ENCODE data around the gene NCBP3.

NCBP3 gene

GRCh38 chr17:3892095-3892998, 46.3 kb upstream of the NCBP3 start:
- Histone ChIP-seq H3K4me1 (ENCODE audit: insufficient read depth, low read length, severe bottlenecking) (peaks cover 21% of the 10 kb centered on the region), H3K4me2 (ENCODE audit: low read length) (peak overlapping the region; percentile 95), H3F3A (ENCODE audit: insufficient read depth, low read length) (no peaks in the 10 kb centered on the region), H3K4me3 (ENCODE audit: low read depth, low read length, poor library complexity, severe bottlenecking) (peak overlapping the region; percentile 69), H3K36me3 (ENCODE audit: insufficient read depth, low read length) (no peaks in the 10 kb centered on the region), H3K27me3 (ENCODE audit: insufficient read depth, low read length) (peaks cover 8% of the 10 kb centered on the region; the same call in 1 of the 2 replicates), H3K9me3 (ENCODE audit: low read length) (no peaks in the 10 kb centered on the region), H2AFZ (ENCODE audit: low read length) (no peak overlapping the region), H3K27ac (ENCODE audit: low read depth, low read length, poor library complexity, severe bottlenecking) (no peak overlapping the region), H3K9ac (ENCODE audit: low read length) (peak overlapping the region; percentile 58), H3K79me2 (ENCODE audit: insufficient read depth, low read length) (no peaks in the 10 kb centered on the region), H3K9me2 (ENCODE audit: low read depth, low read length) (no peaks in the 10 kb centered on the region), H4K20me1 (ENCODE audit: insufficient read depth, low read length) (no peaks in the 10 kb centered on the region)
- no peak for TF ChIP-seq CTCF (IDR thresholded peaks at IDR 0.05; ENCODE audit: low read length)
- TF ChIP-seq EZH2 (IDR thresholded peaks at IDR 0.05; ENCODE audit: borderline replicate concordance, low read length), result no peak

GRCh38 chr17:3891626-3892094, 45.6 kb upstream of the NCBP3 start:
- H3K4me1 ChIP-seq (ENCODE audit: insufficient read depth, low read length, severe bottlenecking), result peaks cover 14% of the 10 kb centered on the region
- H3F3A ChIP-seq (ENCODE audit: insufficient read depth, low read length), result no peaks in the 10 kb centered on the region
- no peaks in the 10 kb centered on the region for H3K79me2 ChIP-seq (ENCODE audit: insufficient read depth, low read length)
- H3K27me3 ChIP-seq (ENCODE audit: insufficient read depth, low read length), result peaks cover 8% of the 10 kb centered on the region; the same call in 1 of the 2 replicates
- no peaks in the 10 kb centered on the region for H3K36me3 ChIP-seq (ENCODE audit: insufficient read depth, low read length)
- H4K20me1 ChIP-seq (ENCODE audit: insufficient read depth, low read length), result no peaks in the 10 kb centered on the region
- H3K4me2 ChIP-seq (ENCODE audit: low read length), result peak overlapping the region; percentile 95; the same call in 1 of the 2 replicates
- TF ChIP-seq EZH2 (IDR thresholded peaks at IDR 0.05; ENCODE audit: borderline replicate concordance, low read length), result no peak
- no peak for TF ChIP-seq CTCF (IDR thresholded peaks at IDR 0.05; ENCODE audit: low read length)
- no peaks in the 10 kb centered on the region for H3K9me2 ChIP-seq (ENCODE audit: low read depth, low read length)
- no peak overlapping the region for H2AFZ ChIP-seq (ENCODE audit: low read length)
- peak overlapping the region; percentile 69 for H3K4me3 ChIP-seq (ENCODE audit: low read depth, low read length, poor library complexity, severe bottlenecking)
- no peaks in the 10 kb centered on the region for H3K9me3 ChIP-seq (ENCODE audit: low read length)
- no peak overlapping the region for H3K9ac ChIP-seq (ENCODE audit: low read length)
- no peak overlapping the region for H3K27ac ChIP-seq (ENCODE audit: low read depth, low read length, poor library complexity, severe bottlenecking)

- no peaks in the 10 kb centered on the region for H3K36me3 ChIP-seq (ENCODE audit: insufficient read depth, low read length)
- H3K4me3 ChIP-seq (ENCODE audit: low read depth, low read length, poor library complexity, severe bottlenecking), result no peak overlapping the region
- TF ChIP-seq CTCF (IDR thresholded peaks at IDR 0.05; ENCODE audit: low read length) (no peak), EZH2 (IDR thresholded peaks at IDR 0.05; ENCODE audit: borderline replicate concordance, low read length) (no peak)
- H3K9me3 ChIP-seq (ENCODE audit: low read length), result no peaks in the 10 kb centered on the region
- no peaks in the 10 kb centered on the region for H4K20me1 ChIP-seq (ENCODE audit: insufficient read depth, low read length)
- H3K9me2 ChIP-seq (ENCODE audit: low read depth, low read length), result no peaks in the 10 kb centered on the region
- peaks cover 14% of the 10 kb centered on the region for H3K4me1 ChIP-seq (ENCODE audit: insufficient read depth, low read length, severe bottlenecking)
- H3F3A ChIP-seq (ENCODE audit: insufficient read depth, low read length), result no peaks in the 10 kb centered on the region
- H3K9ac ChIP-seq (ENCODE audit: low read length), result no peak overlapping the region
- no peak overlapping the region for H2AFZ ChIP-seq (ENCODE audit: low read length)
- no peaks in the 10 kb centered on the region for H3K79me2 ChIP-seq (ENCODE audit: insufficient read depth, low read length)
- H3K27me3 ChIP-seq (ENCODE audit: insufficient read depth, low read length), result peaks cover 8% of the 10 kb centered on the region; the same call in 1 of the 2 replicates
- H3K27ac ChIP-seq (ENCODE audit: low read depth, low read length, poor library complexity, severe bottlenecking), result no peak overlapping the region
- H3K4me2 ChIP-seq (ENCODE audit: low read length), result no peak overlapping the region
Measured at GRCh38 chr17:3890878-3891219, 44.8 kb upstream of the NCBP3 start.

Measured in OCI-LY1 (cell line).